Measurements from ENCODE around the gene RNF223.

- no peak for TF ChIP-seq CTCF (IDR thresholded peaks at IDR 0.05)
- TF ChIP-seq POLR2A (IDR thresholded peaks at IDR 0.05): no peak
Measured at GRCh38 chr1:1054099-1054700, 19.9 kb downstream of the RNF223 start.

Measured in tibial nerve (tissue), 3 donors.